ENCODE measurements around the gene CACNA2D2. TPM values are rescaled to one million over a fixed set of nuclear protein-coding genes. Genes with fewer than 3 reads are reported as not detected.

CACNA2D2 gene
- total and polyA plus RNA-seq, 4 donors = 0.10 to 0.19 (median 0.15) TPM

- no peak for TF ChIP-seq REST (IDR thresholded peaks at IDR 0.05)
- no peak for TF ChIP-seq EGR1 (IDR thresholded peaks at IDR 0.05; ENCODE audit: low read depth in 2 of 2)
- TF ChIP-seq FOXA2 (IDR thresholded peaks at IDR 0.05) = no peak
- TF ChIP-seq YY1 (IDR thresholded peaks at IDR 0.05) = no peak
- TF ChIP-seq RXRA (IDR thresholded peaks at IDR 0.05) = no peak
Measured at GRCh38 chr3:50410608-50411139, 92.8 kb downstream of the CACNA2D2 start (continued).

- H3K36me3 ChIP-seq (ENCODE audit: control insufficient read depth in 4 of 4, insufficient read depth in 3 of 4, low read depth in 1 of 4, low read length in 3 of 4) = no peaks in the 10 kb centered on the region
- H3K9me3 ChIP-seq (ENCODE audit: control insufficient read depth in 4 of 4, low read length in 3 of 4) = no peaks in the 10 kb centered on the region
- no peak for DNase-seq (ENCODE audit: low spot score)
- H3K4me1 ChIP-seq (ENCODE audit: control insufficient read depth in 4 of 4, insufficient read depth in 4 of 4, low read length in 3 of 4) = no peaks in the 10 kb centered on the region
- no peak overlapping the region for H3K27ac ChIP-seq (ENCODE audit: low read depth in 1 of 2, low read length in 2 of 2)
- WGBS = 89% methylated on average over 2 of the region's 2 CpGs
- no peak overlapping the region for H3K4me3 ChIP-seq (ENCODE audit: low read depth in 1 of 3, low read length in 3 of 3)
- no peaks in the 10 kb centered on the region for H3K27me3 ChIP-seq (ENCODE audit: control insufficient read depth in 4 of 4, insufficient read depth in 4 of 4, low read length in 3 of 4)
- no peak for TF ChIP-seq HNF4G (IDR thresholded peaks at IDR 0.05)
- TF ChIP-seq TAF1 (conservative IDR thresholded peaks at IDR 0.05) = no peak
- TF ChIP-seq EGR1 (IDR thresholded peaks at IDR 0.05; ENCODE audit: low read depth in 2 of 2) = no peak
- TF ChIP-seq HNF4A (conservative IDR thresholded peaks at IDR 0.05) = no peak
- TF ChIP-seq ATF3 (IDR thresholded peaks at IDR 0.05) = no peak
- no peak for TF ChIP-seq NR2F2 (IDR thresholded peaks at IDR 0.05)
- no peak for TF ChIP-seq YY1 (IDR thresholded peaks at IDR 0.05)
- TF ChIP-seq FOXA2 (IDR thresholded peaks at IDR 0.05) = no peak
- TF ChIP-seq REST (IDR thresholded peaks at IDR 0.05) = no peak
- TF ChIP-seq RAD21 (IDR thresholded peaks at IDR 0.05) = no peak
- TF ChIP-seq CTCF (IDR thresholded peaks at IDR 0.05; ENCODE audit: low read depth, low read length, missing input control) = no peak
- TF ChIP-seq JUND (IDR thresholded peaks at IDR 0.05) = no peak
- TF ChIP-seq GABPA (IDR thresholded peaks at IDR 0.05 in 1 of 2, conservative IDR thresholded peaks at IDR 0.05 in 1 of 2) = no peak
- TF ChIP-seq ZBTB33 (IDR thresholded peaks at IDR 0.05) = no peak
- no peak overlapping the region for H3K9ac ChIP-seq (ENCODE audit: low read depth in 1 of 2, low read length in 2 of 2)
Measured at GRCh38 chr3:50410185-50410584, 93.2 kb downstream of the CACNA2D2 start.

Measured in liver (tissue), 9 donors.